Measurements from ENCODE around the gene CYP4F22.

- TF ChIP-seq ZNF780A (CRISPR knock-in tag; IDR thresholded peaks at IDR 0.05) = no peak
- TF ChIP-seq, protein P1, sequence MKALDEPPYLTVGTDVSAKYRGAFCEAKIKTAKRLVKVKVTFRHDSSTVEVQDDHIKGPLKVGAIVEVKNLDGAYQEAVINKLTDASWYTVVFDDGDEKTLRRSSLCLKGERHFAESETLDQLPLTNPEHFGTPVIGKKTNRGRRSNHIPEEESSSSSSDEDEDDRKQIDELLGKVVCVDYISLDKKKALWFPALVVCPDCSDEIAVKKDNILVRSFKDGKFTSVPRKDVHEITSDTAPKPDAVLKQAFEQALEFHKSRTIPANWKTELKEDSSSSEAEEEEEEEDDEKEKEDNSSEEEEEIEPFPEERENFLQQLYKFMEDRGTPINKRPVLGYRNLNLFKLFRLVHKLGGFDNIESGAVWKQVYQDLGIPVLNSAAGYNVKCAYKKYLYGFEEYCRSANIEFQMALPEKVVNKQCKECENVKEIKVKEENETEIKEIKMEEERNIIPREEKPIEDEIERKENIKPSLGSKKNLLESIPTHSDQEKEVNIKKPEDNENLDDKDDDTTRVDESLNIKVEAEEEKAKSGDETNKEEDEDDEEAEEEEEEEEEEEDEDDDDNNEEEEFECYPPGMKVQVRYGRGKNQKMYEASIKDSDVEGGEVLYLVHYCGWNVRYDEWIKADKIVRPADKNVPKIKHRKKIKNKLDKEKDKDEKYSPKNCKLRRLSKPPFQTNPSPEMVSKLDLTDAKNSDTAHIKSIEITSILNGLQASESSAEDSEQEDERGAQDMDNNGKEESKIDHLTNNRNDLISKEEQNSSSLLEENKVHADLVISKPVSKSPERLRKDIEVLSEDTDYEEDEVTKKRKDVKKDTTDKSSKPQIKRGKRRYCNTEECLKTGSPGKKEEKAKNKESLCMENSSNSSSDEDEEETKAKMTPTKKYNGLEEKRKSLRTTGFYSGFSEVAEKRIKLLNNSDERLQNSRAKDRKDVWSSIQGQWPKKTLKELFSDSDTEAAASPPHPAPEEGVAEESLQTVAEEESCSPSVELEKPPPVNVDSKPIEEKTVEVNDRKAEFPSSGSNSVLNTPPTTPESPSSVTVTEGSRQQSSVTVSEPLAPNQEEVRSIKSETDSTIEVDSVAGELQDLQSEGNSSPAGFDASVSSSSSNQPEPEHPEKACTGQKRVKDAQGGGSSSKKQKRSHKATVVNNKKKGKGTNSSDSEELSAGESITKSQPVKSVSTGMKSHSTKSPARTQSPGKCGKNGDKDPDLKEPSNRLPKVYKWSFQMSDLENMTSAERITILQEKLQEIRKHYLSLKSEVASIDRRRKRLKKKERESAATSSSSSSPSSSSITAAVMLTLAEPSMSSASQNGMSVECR (CRISPR knock-in tag; IDR thresholded peaks at IDR 0.05) = no peak
- TF ChIP-seq CHD1 (IDR thresholded peaks at IDR 0.05; ENCODE audit: low read length) = no peak
- TF ChIP-seq ERF (CRISPR knock-in tag; IDR thresholded peaks at IDR 0.05) = no peak
- no peak for TF ChIP-seq USF2 (CRISPR knock-in tag; IDR thresholded peaks at IDR 0.05)
- TF ChIP-seq MYC (IDR thresholded peaks at IDR 0.05; ENCODE audit: low read depth, low read length) = no peak
- TF ChIP-seq MYC (CRISPR knock-in tag; IDR thresholded peaks at IDR 0.05; ENCODE audit: borderline replicate concordance, low read depth) = no peak
- TF ChIP-seq, protein P2, sequence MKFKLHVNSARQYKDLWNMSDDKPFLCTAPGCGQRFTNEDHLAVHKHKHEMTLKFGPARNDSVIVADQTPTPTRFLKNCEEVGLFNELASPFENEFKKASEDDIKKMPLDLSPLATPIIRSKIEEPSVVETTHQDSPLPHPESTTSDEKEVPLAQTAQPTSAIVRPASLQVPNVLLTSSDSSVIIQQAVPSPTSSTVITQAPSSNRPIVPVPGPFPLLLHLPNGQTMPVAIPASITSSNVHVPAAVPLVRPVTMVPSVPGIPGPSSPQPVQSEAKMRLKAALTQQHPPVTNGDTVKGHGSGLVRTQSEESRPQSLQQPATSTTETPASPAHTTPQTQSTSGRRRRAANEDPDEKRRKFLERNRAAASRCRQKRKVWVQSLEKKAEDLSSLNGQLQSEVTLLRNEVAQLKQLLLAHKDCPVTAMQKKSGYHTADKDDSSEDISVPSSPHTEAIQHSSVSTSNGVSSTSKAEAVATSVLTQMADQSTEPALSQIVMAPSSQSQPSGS (CRISPR knock-in tag; IDR thresholded peaks at IDR 0.05) = no peak
These were observed 38.6 kb upstream of the CYP4F22 start for GRCh38 chr19:15469513-15470297.

All from K562 (cell line).